H1 (cell line): ENCODE data around the gene FIG4.

Experiments
- BACH1 ChIP-seq: IDR thresholded peaks from 2 replicates; pipeline ENCODE4 v1.6.1; 2012; ENCODE audit warnings: low read length, improper control_type of control experiment
- CEBPB ChIP-seq: IDR thresholded peaks from 2 replicates; pipeline ENCODE4 v1.6.1; 2012; ENCODE audit warnings: low read depth, low read length
- CHD1 ChIP-seq: IDR thresholded peaks from 2 replicates; pipeline ENCODE4 v1.6.1; 2012; ENCODE audit warnings: low read depth, low read length, improper control_type of control experiment
- EGR1 ChIP-seq: IDR thresholded peaks from 2 replicates; pipeline ENCODE4 v1.6.1; 2011; ENCODE audit warnings: low read depth, low read length, borderline replicate concordance
- EP300 ChIP-seq, 2 experiments: IDR thresholded peaks; 1 replicate in 1 of 2; 2 replicates in 1 of 2; pipeline ENCODE4 v1.6.1; 2011 to 2012; ENCODE audit warnings: low read depth in 2 of 2, low read length in 2 of 2, mild to moderate bottlenecking in 2 of 2, borderline replicate concordance in 1 of 2, inconsistent platforms in 1 of 2, moderate library complexity in 1 of 2
- EZH2 ChIP-seq: fragments of 200-600 bp; sonication (generic); IDR thresholded peaks from 2 replicates; pipeline ENCODE4 v1.7.1; 2012; ENCODE audit warnings: low read depth, mild to moderate bottlenecking, moderate library complexity, low read length, inconsistent platforms; ENCODE audit not compliant: severe bottlenecking
- NRF1 ChIP-seq: IDR thresholded peaks from 2 replicates; pipeline ENCODE4 v1.6.1; 2011; ENCODE audit warnings: mild to moderate bottlenecking, low read depth, low read length, improper control_type of control experiment
- PHF8 ChIP-seq: fragments of 200-600 bp; sonication (generic); conservative IDR thresholded peaks from 2 replicates; pipeline ENCODE4 v1.7.1; 2012; ENCODE audit warnings: low read depth, mild to moderate bottlenecking, inconsistent platforms, low read length, moderate library complexity
- POLR2A ChIP-seq, 2 experiments: IDR thresholded peaks; 1 replicate in 1 of 2; 2 replicates in 1 of 2; pipeline ENCODE4 v1.6.1; 2011; ENCODE audit warnings: low read depth in 2 of 2, low read length in 2 of 2, mild to moderate bottlenecking in 2 of 2; ENCODE audit errors: control extremely low read depth in 1 of 2
- TCF12 ChIP-seq: IDR thresholded peaks from 2 replicates; pipeline ENCODE4 v1.6.1; 2011; ENCODE audit warnings: low read depth, mild to moderate bottlenecking, low read length
- USF2 ChIP-seq: IDR thresholded peaks from 2 replicates; pipeline ENCODE4 v1.6.1; 2011; ENCODE audit warnings: low read length, improper control_type of control experiment
- TF ChIP-seq, protein P1 (sequence below), 3 experiments: IDR thresholded peaks; 1 replicate in 2 of 3; 2 replicates in 1 of 3; pipeline versions ENCODE4 v1.5.1 to v1.6.1; 2011; ENCODE audit warnings: low read length in 3 of 3, mild to moderate bottlenecking in 3 of 3, inconsistent platforms in 2 of 3, low read depth in 1 of 3, moderate library complexity in 1 of 3; ENCODE audit not compliant: insufficient read depth in 1 of 3; ENCODE audit errors: control extremely low read depth in 1 of 3
- TF ChIP-seq, protein P2 (sequence below): IDR thresholded peaks from 2 replicates; pipeline ENCODE4 v1.6.1; 2012; ENCODE audit warnings: inconsistent platforms
- TF ChIP-seq, protein P3 (sequence below): IDR thresholded peaks from 2 replicates; pipeline ENCODE4 v1.6.1; 2012; ENCODE audit warnings: low read length, inconsistent platforms

GRCh38 chr6:109770779-109771178 lies 79.7 kb downstream of the FIG4 start:
- TF ChIP-seq, protein P1, sequence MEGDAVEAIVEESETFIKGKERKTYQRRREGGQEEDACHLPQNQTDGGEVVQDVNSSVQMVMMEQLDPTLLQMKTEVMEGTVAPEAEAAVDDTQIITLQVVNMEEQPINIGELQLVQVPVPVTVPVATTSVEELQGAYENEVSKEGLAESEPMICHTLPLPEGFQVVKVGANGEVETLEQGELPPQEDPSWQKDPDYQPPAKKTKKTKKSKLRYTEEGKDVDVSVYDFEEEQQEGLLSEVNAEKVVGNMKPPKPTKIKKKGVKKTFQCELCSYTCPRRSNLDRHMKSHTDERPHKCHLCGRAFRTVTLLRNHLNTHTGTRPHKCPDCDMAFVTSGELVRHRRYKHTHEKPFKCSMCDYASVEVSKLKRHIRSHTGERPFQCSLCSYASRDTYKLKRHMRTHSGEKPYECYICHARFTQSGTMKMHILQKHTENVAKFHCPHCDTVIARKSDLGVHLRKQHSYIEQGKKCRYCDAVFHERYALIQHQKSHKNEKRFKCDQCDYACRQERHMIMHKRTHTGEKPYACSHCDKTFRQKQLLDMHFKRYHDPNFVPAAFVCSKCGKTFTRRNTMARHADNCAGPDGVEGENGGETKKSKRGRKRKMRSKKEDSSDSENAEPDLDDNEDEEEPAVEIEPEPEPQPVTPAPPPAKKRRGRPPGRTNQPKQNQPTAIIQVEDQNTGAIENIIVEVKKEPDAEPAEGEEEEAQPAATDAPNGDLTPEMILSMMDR (IDR thresholded peaks at IDR 0.05; ENCODE audit: control extremely low read depth in 1 of 3, insufficient read depth in 1 of 3, low read depth in 1 of 3, low read length in 3 of 3), result no peak
- TF ChIP-seq BACH1 (no peak), EGR1 (no peak), USF2 (no peak), POLR2A (IDR thresholded peaks at IDR 0.05; ENCODE audit: control extremely low read depth in 1 of 2, low read depth in 2 of 2, low read length in 2 of 2) (no peak), EP300 (IDR thresholded peaks at IDR 0.05; ENCODE audit: borderline replicate concordance in 1 of 2, low read depth in 2 of 2, low read length in 2 of 2) (no peak), EZH2 (no peak), CEBPB (no peak), CHD1 (no peak), PHF8 (no peak), TCF12 (no peak), NRF1 (no peak)
- TF ChIP-seq, protein P2, sequence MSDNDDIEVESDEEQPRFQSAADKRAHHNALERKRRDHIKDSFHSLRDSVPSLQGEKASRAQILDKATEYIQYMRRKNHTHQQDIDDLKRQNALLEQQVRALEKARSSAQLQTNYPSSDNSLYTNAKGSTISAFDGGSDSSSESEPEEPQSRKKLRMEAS, result no peak
- TF ChIP-seq, protein P3, sequence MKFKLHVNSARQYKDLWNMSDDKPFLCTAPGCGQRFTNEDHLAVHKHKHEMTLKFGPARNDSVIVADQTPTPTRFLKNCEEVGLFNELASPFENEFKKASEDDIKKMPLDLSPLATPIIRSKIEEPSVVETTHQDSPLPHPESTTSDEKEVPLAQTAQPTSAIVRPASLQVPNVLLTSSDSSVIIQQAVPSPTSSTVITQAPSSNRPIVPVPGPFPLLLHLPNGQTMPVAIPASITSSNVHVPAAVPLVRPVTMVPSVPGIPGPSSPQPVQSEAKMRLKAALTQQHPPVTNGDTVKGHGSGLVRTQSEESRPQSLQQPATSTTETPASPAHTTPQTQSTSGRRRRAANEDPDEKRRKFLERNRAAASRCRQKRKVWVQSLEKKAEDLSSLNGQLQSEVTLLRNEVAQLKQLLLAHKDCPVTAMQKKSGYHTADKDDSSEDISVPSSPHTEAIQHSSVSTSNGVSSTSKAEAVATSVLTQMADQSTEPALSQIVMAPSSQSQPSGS, result no peak
